SK-N-SH treated with all-trans-retinoic acid at 6 μM for 48 hours (cell line): Measurements from ENCODE around the gene SH3TC1.

Experiments used
- CSDC2 ChIP-seq: fragments of 250-450 bp; sonication (Bioruptor Pico); IDR thresholded peaks from 2 replicates; pipeline ENCODE4 v1.5.0; 2020; ENCODE audit warnings: mild to moderate bottlenecking, moderate library complexity
- ISL1 ChIP-seq: fragments of 250-450 bp; sonication (Bioruptor Pico); IDR thresholded peaks from 2 replicates; pipeline ENCODE4 v2.1.2; 2022; ENCODE audit warnings: mild to moderate bottlenecking, moderate library complexity
- PPARA ChIP-seq: fragments of 250-450 bp; sonication (Bioruptor Pico); IDR thresholded peaks from 2 replicates; pipeline ENCODE4 v1.5.0; 2020; ENCODE audit warnings: mild to moderate bottlenecking, borderline replicate concordance
- TSHZ2 ChIP-seq: fragments of 250-450 bp; sonication (Bioruptor Pico); IDR thresholded peaks from 2 replicates; pipeline ENCODE4 v1.5.0; 2020; ENCODE audit warnings: mild to moderate bottlenecking, moderate library complexity
- ZC3H10 ChIP-seq: fragments of 250-450 bp; sonication (Bioruptor Pico); IDR thresholded peaks from 2 replicates; pipeline ENCODE4 v1.5.1; 2021; ENCODE audit warnings: mild to moderate bottlenecking, moderate library complexity
- ZFP30 ChIP-seq: fragments of 450-650 bp; formaldehyde crosslinking; IDR thresholded peaks from 2 replicates; pipeline ENCODE4 v1.5.0; 2022; ENCODE audit warnings: mild to moderate bottlenecking, moderate library complexity

DNA sequence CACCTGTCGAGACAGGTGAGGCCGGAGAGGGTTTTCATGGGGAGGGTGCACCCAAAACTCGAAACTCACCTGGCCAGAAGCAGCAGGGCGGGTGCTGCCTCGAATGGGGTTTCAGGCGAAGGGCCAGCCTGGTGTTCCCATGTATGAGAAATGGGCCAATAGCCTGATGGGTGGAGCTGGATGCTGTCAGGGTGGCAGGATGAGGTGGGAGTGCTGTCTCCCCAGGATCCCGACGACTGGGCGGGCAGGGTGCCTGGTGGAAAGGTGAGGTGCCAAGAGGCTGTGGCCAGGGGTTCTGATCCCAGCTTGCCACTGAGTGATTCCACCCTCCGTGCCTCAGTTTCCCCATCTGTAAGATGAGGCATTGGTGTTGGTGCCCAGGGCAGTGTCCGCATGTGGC, 16.8 kb upstream of the SH3TC1 start:
- TF ChIP-seq PPARA (CRISPR knock-in tag) (no peak), ZC3H10 (no peak), ZFP30 (CRISPR knock-in tag) (no peak), ISL1 (no peak), TSHZ2 (CRISPR knock-in tag) (no peak), CSDC2 (CRISPR knock-in tag) (no peak)
